Peyer's patch (tissue), 4 donors: ENCODE results near the gene BCL3.

Experiments used
- CTCF ChIP-seq, 6 experiments: fragments of 450-650 bp in 4 of 6; fragments of 200-600 bp in 2 of 6; sonication (generic) in 1 of 6; IDR thresholded peaks; one replicate each; pipeline ENCODE4 v1.5.1; 2017 to 2019; ENCODE audit warnings: antibody characterized with exemption in 6 of 6, mild to moderate bottlenecking in 3 of 6, moderate library complexity in 1 of 6
- POLR2A ChIP-seq, 2 donors: fragments of 450-650 bp; IDR thresholded peaks; one replicate each; pipeline ENCODE4 v1.5.1; 2017; ENCODE audit warnings: antibody characterized with exemption in 2 of 2, mild to moderate bottlenecking in 2 of 2, moderate library complexity in 2 of 2

GRCh38 chr19:44734357-44734756 is 14.2 kb upstream of the BCL3 start:
- TF ChIP-seq POLR2A (IDR thresholded peaks at IDR 0.05) (no peak), CTCF (IDR thresholded peaks at IDR 0.05) (no peak)
